ENCODE measurements around the gene EVPL.
"Not testable (repeated sequence)": the region's sequence is repeated elsewhere in the genome, so short reads cannot be mapped to it uniquely, and the experiment has no call there.

Gene EVPL

DNA sequence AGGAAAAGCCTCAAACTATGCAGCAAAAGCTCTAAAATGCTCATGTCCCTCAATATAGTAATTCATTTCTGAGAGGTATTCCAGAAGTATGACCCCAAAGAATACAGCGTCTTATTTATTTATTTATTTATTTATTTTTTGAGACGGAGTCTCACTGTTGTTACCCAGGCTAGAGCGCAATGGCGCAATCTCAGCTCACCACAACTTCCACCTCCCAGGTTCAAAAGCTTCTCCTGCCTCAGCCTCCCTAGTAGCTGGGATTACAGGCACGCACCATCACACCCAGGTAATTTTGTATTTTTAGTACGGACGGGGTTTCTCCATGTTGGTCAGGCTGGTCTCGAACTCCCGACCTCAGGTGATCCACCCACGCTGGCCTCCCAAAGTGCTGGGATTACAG is 58.1 kb downstream of the EVPL start:
- not testable (repeated sequence) for DNase-seq

DNA sequence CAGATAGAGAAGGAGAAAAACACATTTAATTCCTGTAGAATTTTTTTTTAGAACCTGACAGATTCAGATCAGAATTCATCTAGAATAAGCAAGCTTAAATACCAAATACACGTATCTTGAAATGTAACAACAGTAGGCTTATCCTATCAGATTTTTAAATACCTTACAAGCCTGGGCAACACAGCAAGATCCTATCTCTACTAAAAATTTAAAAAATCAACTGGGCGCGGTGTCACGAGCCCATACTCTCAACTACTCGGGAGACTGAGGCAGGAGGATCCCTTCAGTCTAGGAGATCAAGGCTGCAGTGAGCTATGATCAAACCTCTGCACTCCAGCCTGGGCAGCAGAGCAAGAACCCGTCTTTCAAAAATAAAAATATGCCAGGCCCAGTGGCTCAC is 61.6 kb downstream of the EVPL start:
- no peak for DNase-seq

DNA sequence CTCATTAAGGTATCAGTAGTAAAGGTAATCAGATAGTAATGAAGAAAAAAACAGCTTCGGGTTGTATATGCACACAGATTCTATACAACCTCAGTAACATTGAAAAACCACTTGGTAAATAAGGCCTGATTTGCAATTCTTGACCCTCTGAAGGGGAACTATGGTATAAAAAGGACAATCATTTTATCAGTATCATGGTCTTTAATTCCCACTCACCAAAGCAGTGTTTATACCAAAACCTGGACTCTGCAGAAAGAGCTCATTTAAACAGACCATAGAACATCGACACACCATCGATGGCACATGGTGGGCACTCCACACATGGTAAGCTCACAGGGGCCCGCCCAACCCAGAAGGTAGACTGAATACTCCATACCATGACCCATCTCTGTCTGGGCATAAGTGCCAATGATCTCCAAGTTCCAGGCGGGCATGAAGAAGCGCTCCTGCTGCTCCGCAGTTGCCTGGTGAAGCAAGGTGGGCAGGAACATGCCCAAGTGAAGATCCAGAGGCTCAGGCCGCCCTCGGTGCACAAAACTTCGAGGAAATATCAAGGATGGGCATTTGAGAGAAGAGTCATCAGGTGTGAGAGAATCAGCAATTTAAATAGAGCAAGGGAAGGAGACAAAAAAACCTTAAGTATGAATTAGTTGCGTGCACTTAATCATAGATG is 67.1 kb downstream of the EVPL start:
- no peak for DNase-seq

DNA sequence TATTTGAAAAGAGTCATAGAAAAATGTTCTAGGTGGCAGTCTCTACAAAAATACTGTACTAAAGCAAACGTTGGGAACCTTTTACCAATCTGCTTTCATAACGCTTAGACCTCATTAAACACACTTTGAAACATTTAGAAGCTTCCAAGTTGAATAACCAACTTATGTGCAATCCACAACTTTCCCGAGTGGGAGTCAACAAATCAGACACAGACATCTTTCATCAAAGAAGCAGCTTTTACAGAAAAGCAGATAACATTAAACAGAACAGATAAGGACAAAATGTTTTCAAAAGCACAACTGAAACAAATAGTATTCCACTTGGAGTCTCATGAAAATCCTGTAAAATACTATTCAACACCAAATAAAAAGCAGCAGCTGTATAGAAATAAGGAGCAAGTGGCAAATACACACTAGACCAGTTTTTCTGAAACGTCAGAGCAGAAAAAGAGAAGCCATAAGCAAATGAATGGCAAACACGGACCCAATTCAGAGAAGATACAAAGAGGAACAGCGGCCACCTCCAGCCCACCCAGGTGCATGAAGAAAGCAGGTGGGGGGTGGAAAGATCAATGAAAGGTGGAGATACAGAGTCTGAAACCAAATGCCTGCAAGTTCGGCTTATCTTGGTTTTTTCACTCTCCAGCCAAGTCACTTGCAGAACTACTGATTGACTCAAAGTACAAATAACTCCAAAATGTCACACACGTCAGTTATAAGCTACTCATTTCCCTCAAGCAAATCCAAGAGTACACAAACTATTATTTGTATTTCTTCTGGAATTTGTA is 67.9 kb downstream of the EVPL start:
- no peak for DNase-seq
